ENCODE measurements around the gene FRS2. TPM values are rescaled to one million over a fixed set of nuclear protein-coding genes. Genes with fewer than 3 reads are reported as not detected.

Gene FRS2
- total RNA-seq, 1 donor from 2014 or later, result 17.4 TPM

DNA sequence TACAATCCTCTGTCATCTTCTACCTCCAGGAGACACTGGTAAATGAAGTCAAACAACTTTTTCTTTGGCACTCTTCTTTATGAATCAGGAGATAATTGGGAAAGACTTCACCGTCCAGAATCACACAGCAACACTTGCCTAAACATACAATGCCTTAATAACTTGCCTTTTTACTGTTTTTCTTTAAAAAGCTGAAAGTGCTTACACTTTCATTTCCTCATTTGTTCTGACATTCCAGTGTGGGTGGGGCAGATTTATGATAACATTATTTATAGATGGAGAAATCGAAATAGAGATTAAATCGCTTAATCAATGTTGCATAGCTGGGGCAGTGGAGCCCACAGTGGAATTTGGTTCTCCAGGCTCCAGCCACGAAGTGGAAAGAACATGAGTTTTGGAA is 2.8 kb upstream of the FRS2 start:
- no peak for DNase-seq

DNA sequence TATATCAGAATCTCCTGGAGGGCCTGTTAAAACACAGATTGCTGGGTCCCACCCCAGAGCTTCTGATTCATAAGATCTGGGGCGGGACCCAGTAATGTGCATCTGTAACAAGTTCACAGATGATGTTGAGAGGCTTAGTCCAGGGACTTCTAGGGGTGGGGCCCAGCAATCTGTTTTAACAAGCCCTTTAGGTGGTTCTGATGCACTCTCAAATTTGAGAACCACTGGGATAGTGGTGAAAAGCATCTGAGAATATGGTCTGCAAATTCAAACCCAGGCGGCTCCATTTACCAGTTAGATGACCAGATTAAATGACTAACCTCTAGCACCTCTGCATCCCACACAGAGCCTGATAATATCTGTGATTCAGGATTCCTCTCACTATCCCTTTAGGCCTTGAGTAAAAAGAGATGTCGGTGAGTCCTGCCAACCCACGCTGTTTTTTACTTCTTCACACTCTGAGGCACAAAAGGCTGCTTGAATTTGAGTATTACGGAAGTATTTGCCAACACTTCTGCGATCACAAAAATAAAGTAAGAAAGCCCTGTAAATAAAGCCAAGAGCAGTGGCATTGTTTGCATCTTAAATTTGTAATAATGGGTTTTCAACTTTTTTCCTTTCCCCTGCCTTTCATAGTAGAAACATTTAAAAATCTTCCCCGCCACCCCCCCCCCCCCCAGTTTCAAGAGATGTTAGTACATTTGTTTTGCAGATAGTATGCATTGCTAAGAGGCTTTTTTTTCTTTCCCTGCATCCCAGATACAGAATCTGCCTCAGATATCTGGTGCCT is 1.8 kb upstream of the FRS2 start:
- DNase-seq, result no peak

DNA sequence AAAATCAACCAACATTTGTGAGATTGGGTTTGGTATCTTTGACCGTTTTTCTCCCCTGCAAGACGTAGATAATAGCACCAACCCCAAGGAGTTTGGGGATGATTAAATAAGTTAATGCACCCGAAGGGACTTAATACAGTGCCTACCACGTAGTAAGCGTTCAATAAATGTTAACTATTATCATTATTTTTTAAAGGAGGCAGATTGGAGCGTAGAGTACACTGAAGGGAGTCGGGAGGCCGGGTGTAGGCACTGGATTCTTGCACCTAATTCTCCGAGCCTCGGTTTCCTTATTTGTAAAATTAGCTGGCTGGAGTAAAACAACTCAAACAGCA is 367 bp upstream of the FRS2 start:
- no peak for DNase-seq

DNA sequence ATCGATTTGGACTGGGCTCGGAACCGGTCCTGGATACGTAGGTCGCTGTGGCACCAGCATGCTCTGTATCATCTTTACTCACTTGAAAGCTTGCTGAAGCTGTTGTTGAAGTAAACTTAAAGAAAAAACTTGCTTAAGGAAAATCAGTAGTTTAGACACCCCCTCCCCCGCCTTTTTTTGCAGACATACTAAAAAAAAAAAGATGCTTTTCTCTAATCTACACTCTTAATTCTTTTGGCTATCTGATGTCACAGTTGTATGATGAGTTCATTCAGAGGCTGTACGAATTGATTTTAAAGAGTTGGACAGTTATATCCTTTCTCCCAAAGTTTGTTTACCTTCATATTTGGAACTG is 865 bp downstream of the FRS2 start:
- DNase-seq, result no peak

DNA sequence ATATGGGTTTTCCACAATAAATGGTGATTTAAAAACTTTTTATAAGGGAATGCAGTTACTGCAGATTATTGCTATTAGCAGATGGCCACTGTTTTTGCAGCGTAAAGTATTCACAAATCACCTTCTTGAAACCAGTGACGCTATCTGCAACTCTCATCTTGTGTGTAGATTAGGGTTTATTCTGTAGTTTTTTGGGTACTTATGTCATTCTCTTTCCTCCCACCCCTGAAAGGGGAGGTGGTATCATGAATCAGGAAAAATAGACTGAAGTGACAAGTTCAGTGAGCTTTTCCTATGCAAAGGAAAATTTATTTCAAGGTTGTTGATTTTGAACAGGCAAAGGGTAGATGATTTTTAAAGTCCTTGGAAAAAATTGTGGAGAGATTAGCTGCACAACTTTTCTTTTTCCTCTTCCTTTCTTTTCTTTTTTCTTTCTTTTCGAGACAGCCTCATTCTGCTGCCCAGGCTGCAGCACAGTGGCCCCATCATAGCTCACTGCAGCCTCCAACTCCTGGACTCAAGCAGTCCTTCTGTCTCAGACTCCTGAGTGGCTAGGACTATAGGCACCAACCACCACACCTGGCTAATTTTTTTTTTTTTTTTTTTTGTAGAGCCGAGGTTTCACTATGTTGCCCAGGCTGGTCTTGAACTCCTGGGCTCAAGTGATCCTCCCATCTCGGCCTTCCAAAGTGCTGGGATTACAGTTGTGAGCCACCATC is 1.6 kb downstream of the FRS2 start:
- no peak for DNase-seq

DNA sequence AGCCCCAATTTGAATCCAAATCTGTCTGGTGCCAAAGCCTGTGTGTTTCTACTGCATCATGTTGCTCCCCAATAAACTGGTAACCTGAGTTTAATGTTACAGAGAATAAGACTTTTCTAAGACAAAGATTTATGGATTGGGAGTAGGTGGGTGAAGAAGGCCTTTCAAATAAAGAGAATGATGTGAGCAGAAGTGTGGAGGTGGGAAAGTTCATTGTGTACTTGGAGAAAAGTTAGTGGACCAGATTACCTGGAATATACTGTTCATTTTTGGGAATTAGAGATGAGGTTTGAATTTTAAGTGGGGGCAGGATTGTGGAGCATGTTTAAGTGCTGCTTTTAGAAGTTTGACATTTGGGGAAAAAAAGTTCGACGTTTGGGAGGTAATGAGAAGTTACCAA is 3.1 kb downstream of the FRS2 start:
- DNase-seq, result no peak

DNA sequence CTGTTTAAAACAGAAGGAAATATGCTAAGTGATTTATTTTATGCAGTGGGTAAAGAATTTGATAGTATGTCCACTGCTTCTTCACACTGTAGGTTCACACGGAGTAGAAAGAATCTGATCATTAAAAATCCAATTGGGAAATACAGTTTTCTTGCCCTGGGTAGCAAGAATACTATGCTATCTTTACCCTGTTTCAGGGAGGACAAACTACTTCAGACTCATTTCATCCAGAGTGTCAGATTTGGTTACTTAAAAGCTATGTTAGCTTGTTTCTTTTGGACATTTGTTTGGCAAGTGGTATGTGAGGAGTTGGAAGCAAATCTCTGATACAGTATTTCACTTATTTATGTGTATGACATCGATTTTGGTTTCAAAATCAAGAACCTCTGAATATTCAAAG is 4.3 kb downstream of the FRS2 start:
- DNase-seq, result no peak

DNA sequence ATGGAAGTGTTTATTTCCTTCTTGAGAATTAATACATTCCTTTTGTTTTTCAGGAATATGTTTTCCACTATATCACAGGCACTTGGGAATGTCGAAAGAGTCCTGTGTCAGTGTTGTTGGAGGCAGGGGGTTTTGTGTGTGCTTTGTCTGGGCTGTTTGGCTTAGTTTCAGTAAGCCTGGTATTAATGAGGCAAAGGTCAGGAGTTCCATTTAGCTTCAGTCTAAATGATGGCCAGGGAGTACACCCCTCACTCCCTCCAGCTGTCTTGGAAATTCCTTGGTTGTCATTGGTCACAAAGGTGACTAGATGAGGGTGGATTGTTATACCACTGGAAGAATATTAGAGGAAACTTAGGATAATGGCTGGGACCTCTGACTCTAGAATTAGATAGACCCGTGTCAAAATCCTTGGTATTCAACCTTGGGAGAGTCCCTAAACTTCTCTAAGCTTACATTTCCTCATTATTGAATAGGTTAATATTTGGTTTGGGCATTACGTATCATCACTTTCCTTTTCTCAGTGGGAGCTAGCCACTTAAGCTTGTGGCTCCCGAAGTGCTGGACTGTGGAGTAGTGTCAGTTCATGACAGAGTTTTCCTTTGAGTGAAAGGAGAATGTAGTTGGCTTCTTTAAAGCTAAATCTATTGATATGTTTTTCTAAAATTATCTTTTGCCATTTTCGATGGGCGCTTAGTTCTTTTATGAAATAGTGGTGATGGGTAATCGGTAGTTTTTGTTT is 5.2 kb downstream of the FRS2 start:
- DNase-seq, result peak; percentile 50

DNA sequence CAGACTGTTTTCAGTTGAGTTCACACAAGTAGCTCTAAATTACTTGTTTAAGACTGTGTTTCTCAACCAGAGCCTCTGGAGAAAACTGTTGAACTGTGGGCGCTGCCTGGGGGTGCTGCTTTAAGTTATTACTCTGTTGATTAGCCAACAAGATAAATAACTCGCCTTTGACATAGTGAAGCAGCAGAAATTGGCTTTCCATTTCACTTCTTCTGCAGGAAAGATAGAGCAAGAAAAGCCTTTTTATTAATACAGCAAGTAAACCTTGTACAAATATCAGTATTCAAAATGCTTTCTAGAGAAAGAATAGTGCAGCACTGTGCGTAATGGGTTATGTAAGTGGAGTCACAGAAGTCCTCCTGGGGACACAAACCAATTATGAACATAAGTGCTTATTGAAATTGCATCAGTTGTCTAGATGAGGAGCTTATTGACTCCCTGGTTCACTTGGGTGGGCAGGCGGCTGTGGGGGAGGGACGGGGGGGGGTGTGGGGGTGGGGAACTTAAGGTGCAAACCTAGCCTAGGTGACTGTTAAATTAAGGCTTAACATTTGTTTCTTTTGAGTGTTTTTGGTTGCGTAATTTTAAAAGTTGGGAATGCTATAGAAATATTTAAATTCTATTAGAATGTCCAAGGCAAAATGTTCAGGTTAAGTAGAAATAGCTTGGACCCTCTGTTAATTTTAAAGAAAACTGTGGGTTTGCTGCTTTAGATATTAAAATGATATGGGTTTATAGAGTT is 6.3 kb downstream of the FRS2 start:
- DNase-seq, result no peak

DNA sequence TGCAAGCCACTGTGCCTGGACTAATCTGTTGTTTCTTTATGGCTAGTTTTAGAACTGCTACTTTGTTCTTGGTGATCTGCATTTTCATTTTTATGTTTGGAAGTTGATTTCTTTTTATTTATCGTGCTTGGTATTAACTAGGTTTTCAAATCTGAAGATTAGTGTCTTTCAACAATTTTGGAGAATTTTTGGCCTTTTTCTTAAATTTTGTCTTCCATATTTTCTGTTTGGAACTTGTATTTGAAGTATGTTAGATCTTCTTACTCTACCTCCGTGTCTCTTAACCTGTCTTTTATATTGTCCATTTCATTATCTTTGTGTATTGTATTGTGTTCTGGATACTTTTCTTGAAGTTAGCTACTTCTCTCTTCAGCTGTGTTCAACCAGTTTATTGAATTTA is 9.5 kb downstream of the FRS2 start:
- DNase-seq, result no peak

DNA sequence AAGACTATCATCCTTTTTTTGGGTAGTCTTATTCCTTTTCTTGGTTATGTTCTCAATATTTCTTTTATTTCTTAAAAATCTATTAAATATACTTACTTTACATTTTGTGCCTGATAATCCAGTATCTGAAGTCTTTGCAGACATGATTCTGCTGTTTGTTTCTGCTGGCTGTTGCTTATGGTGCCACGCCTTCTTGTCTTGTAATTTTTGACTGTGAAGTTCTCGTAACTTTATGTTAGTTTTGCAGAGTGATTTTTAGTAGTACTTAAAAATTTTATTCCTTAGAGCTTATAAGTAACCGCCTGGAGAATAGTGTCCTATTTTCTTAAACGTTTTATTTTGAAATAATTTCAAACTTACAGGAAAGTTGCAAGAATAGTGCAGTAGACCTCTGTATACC is 10.5 kb downstream of the FRS2 start:
- DNase-seq, result no peak

DNA sequence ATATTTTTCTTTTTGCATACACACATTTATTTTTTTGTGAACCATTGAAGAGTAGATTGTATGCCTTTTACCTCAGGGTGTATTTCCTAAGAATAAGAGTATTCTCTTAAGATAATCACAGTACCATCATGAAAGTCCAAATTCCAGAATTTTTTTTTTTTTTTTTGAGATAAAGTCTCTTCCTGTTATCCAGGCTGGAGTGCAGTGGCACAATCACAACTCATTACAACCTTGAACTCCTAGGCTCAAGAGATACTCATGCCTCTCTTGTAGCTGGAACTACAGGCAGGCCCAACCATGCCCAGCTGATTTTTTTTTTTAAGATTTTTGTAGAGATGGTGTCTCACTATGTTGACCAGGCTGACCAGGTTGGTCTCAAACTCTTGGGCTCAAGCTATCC is 10.9 kb downstream of the FRS2 start:
- DNase-seq, result no peak

DNA sequence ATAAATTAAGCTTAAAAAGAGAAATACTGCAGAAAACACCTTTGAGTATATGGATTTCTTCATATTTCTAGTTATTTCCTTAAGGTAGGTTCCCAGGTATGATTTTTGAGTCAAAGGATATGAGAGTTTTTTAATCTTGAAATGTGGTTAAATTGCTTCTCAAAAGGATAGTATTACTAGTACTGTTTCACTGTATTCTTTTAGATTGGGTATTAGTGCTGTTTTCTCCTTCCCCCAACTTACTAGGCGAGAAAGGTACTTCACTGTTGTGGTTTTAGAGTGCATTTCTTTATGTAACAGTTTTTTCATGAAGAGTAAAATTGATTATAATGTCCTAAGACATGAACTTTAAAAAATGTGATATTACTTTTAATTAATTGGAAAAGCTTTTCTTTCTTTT is 13.5 kb downstream of the FRS2 start:
- no peak for DNase-seq

DNA sequence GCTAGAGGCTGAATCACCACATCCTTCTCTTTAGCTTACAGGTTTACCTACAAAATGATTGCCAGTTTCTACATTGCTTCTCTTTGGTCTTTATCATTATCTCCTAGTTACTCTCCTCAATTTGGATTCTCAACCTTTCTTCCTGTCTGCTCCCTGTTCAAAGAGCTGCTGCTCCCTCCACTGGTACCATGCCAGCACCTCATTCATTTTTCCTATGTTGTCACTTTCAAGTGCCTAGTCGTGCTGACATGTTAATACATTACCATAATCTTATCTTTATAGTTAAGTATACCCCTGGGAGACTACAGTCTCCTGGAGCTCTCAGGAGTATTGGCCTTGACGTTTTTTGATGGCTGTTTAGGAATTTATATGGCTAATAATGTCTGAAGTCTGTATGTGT is 14.2 kb downstream of the FRS2 start:
- DNase-seq, result no peak

DNA sequence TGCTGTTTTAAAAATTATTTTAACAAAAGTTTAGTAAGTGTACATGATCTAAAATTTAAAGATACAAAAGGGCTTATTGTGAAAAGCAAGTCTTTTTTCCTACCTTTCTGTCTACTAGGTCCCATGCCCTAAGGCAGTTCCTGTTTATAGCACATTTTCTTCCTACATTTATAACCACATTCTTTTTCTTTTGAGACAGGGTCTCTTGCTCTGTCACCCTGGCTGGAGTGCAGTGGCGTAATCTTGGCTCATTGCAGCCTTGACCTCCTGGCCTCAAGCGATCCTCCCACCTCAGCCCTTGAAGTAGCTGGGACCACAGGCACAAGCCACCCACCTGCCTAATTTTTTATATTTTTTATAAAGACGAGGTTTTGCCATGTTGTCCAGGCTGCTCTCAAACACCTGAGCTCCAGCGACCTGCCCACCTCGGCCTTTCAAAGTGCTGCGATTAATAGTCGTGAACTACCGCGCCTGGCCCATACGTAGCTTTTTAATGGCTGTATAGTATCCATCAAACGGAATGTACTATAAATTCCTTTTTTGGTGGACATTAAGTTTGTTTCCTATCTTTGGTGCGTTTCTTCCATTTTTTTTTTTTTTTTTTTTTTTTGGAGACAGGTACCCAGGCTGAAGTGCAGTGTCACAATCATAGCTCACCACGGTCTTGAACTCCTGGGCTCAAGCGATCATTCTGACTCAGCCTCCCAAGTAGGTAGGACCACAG is 20.9 kb downstream of the FRS2 start:
- DNase-seq, result no peak

DNA sequence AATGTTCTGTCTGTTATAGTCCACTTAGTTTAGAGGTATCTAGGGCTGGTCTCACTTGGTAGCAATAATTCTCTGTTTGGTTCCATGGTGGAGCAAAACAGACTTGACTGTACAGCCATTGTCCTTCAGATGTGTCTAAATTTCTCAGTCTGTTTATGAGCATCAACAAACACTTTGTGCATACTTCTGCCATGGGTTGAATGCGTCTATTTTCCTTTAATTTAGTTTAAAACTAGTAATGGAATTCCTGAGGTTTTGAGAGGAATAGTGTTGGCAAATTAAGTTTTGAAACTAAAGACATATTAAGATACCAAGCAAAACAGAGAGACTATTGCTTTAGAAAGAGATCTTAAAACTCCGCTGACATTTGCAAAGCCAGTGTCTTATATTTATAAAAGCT is 22.6 kb downstream of the FRS2 start:
- no peak for DNase-seq

DNA sequence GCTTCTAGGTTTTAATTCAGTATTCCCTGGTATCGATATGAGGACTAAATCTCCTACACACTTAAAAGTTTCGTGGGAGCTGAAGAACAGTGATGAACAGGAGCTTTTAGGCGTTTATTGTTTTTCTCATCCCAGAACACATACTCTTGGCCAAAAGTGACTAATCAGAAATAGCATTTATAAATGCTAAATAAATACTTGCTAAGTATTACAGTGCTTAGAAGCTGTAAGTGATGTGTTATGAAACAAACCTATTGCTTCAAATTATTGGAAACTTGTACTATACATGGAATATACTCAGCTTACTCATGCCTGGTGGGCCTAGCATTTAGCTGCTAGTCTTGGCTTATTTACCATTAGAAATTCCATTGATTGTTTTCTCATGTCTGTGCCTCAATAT is 24.9 kb downstream of the FRS2 start:
- no peak for DNase-seq

DNA sequence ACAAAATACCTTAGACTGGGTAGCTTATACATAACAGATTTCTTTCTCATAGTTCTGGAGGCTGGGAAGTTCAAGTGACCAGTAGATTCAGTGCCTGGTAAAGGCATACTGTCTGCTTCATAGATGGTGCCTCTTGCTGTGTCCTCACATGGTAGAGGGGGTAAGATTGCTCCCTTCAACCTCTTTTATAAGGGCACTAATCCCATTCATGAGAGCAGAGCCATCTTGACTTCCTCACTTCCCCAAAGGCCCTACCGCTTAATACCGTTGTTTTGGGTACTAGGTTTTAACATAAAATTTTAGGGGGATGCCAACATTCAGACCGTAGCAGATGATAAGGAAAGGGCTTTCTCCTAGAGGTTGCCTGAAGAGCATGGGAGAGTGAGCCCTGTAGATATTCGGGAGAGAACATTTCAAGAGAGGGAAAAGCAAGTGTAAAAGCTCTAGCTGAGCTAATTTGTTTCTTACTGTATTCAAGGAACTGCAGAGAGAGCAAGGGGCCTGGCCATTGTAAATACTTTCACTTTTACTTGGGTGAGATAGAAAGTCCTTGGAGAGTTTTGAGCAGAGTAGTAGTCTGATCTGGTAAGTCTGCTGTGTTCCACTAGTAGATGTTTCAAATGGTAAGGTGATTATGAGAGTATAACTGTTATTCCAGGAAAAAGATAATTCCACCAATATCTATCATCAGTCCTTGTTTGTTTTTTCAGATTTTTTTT is 27.3 kb downstream of the FRS2 start:
- peak; percentile 14 for DNase-seq

DNA sequence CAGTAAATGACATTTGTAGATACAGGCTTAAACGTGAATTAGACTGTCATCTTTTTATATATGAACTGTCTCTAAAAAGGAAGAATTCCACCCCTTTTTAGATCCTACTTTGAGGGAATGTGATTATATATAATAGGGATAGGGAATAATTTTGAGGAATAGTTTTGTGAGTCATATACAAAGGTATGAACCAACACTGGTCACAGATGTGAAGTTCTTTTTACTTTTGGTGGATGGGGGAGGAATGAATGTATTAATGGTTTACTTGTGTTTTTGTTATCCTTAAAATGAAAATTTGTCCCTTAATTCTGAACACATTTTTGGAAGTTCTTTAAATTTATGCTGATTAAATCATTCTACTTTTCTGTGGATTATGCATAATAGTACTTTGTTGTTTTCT is 30.4 kb downstream of the FRS2 start:
- no peak for DNase-seq

DNA sequence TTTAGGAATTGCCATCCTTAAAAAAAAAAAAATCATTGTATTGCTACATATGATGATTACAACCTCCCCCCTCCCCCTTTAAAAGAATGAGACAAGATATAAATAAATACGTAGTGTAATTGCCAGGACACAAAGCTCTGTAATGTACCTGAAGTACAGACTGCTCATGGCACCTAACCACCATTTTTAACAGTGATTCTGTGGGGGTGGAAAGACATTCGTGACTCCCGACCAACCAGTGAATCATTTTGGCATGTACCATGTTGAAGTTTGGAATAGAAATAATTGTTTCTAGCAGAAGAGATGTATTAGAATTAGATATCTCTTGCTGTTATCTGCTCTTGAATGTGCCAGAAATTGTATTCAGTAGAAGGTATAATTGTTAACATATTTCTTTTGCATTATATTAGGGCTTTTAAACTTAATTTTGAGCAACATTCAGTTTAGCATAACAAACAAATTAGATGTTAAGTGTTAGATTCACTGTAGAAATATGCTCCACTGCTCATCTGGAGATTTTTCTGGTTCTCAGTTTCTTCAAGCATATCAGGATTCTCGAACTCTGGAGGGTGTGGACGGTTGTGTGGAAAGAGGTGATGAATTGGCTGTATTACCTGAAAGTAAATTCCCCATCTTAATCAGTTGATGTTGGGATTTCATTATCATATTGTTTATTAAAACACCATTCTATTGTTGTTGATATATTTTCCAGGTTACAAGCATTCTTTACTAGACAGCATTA is 31.1 kb downstream of the FRS2 start:
- no peak for DNase-seq

Measured in dermis blood vessel endothelial cell (primary cell).